A549 (cell line): ENCODE data around the gene PBRM1. TPM values are rescaled to one million over a fixed set of nuclear protein-coding genes. Genes with fewer than 3 reads are reported as not detected.

ENCODE experiments used
- ATAC-seq, 2 experiments: fragments of 200-7000 bp in 1 of 2; fragments of >200 bp in 1 of 2; cut with Nextera tagmentation in 1 of 2; cut with Tn5 transposase in 1 of 2; 3 replicates each; pipeline versions ENCODE4 v1.8.0 to v1.9.1; 2018 to 2020; ENCODE audit warnings: mild to moderate bottlenecking in 1 of 2, moderate library complexity in 1 of 2
- CTCF ChIA-PET: fragments of 300-600 bp; sonication (Branson Sonifier 250); formaldehyde crosslinking; extraction: SDS; loops from one replicate; lab custom pipeline; 2021; ENCODE audit warnings: antibody characterized with exemption, inconsistent platforms; lab: Yijun Ruan, JAX
- POLR2A ChIA-PET: fragments of 350-600 bp; formaldehyde crosslinking; extraction: SDS; loops from one replicate; lab custom pipeline; 2021; ENCODE audit warnings: antibody characterized with exemption, inconsistent platforms; lab: Yijun Ruan, JAX
- DNase-seq, 2 experiments: peaks; one replicate each; pipeline versions ENCODE4 v3.0.0 to v3.0.0-alpha.2; 2011 to 2016; ENCODE audit warnings: low read depth in 1 of 2, low spot score in 1 of 2
- FAIRE-seq: peaks from 2 replicates; lab custom pipeline; 2011; peaks lifted over from hg19 to GRCh38; lab: Jason Lieb, UNC
- H3K27ac ChIP-seq, 2 experiments: fragments of >200 bp; sonication (Bioruptor Twin); formaldehyde crosslinking; 3 replicates each; pipeline ENCODE4 v1.5.1; 2016 to 2017
- H3K4me1 ChIP-seq: fragments of >200 bp; sonication (Bioruptor Twin); formaldehyde crosslinking; 3 replicates; pipeline ENCODE4 v1.6.1; 2016
- H3K4me2 ChIP-seq: fragments of >200 bp; sonication (Bioruptor Twin); formaldehyde crosslinking; 3 replicates; pipeline ENCODE4 v1.6.1; 2016
- H3K4me3 ChIP-seq: fragments of >200 bp; sonication (Bioruptor Twin); formaldehyde crosslinking; 3 replicates; pipeline ENCODE4 v1.5.1; 2016
- H3K9me3 ChIP-seq: fragments of >200 bp; sonication (Bioruptor Twin); formaldehyde crosslinking; 3 replicates; pipeline ENCODE4 v1.6.1; 2016
- CBX2 ChIP-seq: fragments of 200-600 bp; sonication (generic); IDR thresholded peaks from 2 replicates; pipeline ENCODE4 v1.6.1; 2016; ENCODE audit warnings: low read depth, mild to moderate bottlenecking, borderline replicate concordance
- CHD2 ChIP-seq: fragments of 150-350 bp; IDR thresholded peaks from 2 replicates; pipeline ENCODE4 v1.6.1; 2014; ENCODE audit warnings: low read length; ENCODE audit not compliant: partially characterized antibody
- CHD4 ChIP-seq: fragments of 200-600 bp; sonication (generic); IDR thresholded peaks from 2 replicates; pipeline ENCODE4 v1.6.1; 2016; ENCODE audit warnings: antibody characterized with exemption, mild to moderate bottlenecking, borderline replicate concordance
- EHF ChIP-seq: fragments of 250-450 bp; sonication (Bioruptor Pico); IDR thresholded peaks from 2 replicates; pipeline ENCODE4 v1.5.0; 2020; ENCODE audit warnings: mild to moderate bottlenecking
- EHMT2 ChIP-seq: fragments of 200-600 bp; sonication (generic); IDR thresholded peaks from 2 replicates; pipeline ENCODE4 v1.6.1; 2016; ENCODE audit warnings: antibody characterized with exemption, low read depth, mild to moderate bottlenecking, moderate library complexity
- FOSL2 ChIP-seq, 2 experiments: fragments of 450-650 bp in 1 of 2; fragments of >200 bp in 1 of 2; sonication (Bioruptor Twin) in 1 of 2; formaldehyde crosslinking; IDR thresholded peaks; 2 replicates each; pipeline versions ENCODE4 v1.5.0 to v1.6.1; 2016 to 2020; ENCODE audit warnings: mild to moderate bottlenecking in 1 of 2, moderate library complexity in 1 of 2
- GATA3 ChIP-seq: IDR thresholded peaks from 2 replicates; pipeline ENCODE4 v1.6.1; 2012; ENCODE audit warnings: borderline replicate concordance
- HDAC2 ChIP-seq: fragments of 200-600 bp; sonication (generic); IDR thresholded peaks from 2 replicates; pipeline ENCODE4 v1.6.1; 2016
- HMGXB4 ChIP-seq: fragments of 250-450 bp; sonication (Bioruptor Pico); IDR thresholded peaks from 2 replicates; pipeline ENCODE4 v1.5.0; 2021; ENCODE audit warnings: mild to moderate bottlenecking, moderate library complexity, borderline replicate concordance
- HOXA7 ChIP-seq: fragments of 250-450 bp; sonication (Bioruptor Pico); IDR thresholded peaks from 2 replicates; pipeline ENCODE4 v1.5.0; 2020; ENCODE audit warnings: mild to moderate bottlenecking, moderate library complexity
- JUN ChIP-seq, 2 experiments: fragments of >200 bp; sonication (Bioruptor Twin); formaldehyde crosslinking; IDR thresholded peaks; 2 replicates in 1 of 2; 3 replicates in 1 of 2; pipeline ENCODE4 v1.6.1; 2016 to 2017
- KDM1A ChIP-seq: fragments of 200-600 bp; sonication (generic); IDR thresholded peaks from 2 replicates; pipeline ENCODE4 v1.6.1; 2016; ENCODE audit warnings: low read depth, mild to moderate bottlenecking
- KDM5A ChIP-seq: fragments of 200-600 bp; sonication (generic); IDR thresholded peaks from 2 replicates; pipeline ENCODE4 v1.6.1; 2016; ENCODE audit warnings: antibody characterized with exemption, mild to moderate bottlenecking
- POLR2AphosphoS2 ChIP-seq: conservative IDR thresholded peaks from 2 replicates; pipeline ENCODE4 v1.6.1; 2012; ENCODE audit warnings: low read length, improper control_type of control experiment, inconsistent platforms
- REST ChIP-seq: fragments of 200-600 bp; sonication (generic); IDR thresholded peaks from 2 replicates; pipeline ENCODE4 v1.6.1; 2016; ENCODE audit warnings: antibody characterized with exemption, mild to moderate bottlenecking, moderate library complexity
- RNF2 ChIP-seq: fragments of 200-600 bp; sonication (generic); IDR thresholded peaks from 2 replicates; pipeline ENCODE4 v1.6.1; 2016; ENCODE audit warnings: low read depth, mild to moderate bottlenecking, antibody characterized with exemption, moderate library complexity, borderline replicate concordance
- ZFP36 ChIP-seq: fragments of 450-650 bp; IDR thresholded peaks from 2 replicates; pipeline ENCODE4 v1.6.1; 2014; ENCODE audit warnings: borderline replicate concordance; ENCODE audit not compliant: partially characterized antibody
- WGBS: methylation state at CpG from one replicate; pipeline ENCODE4 v1.1.6; 2017; ENCODE audit errors: missing lambda C conversion rate; 5-methylcytosine and 5-hydroxymethylcytosine counted together
- polyA plus RNA-seq, 4 experiments: library from polyadenylated mRNA; depleted of rRNA in 3 of 4; stranded (reverse); fragments of >200 nt; fragmentation: RNase III in 1 of 4; extraction: RNeasy Plus Mini Kit Qiagen cat#74134 plus additional on column Dnase treatment in 1 of 4; gene quantifications; 2 replicates in 3 of 4; 3 replicates in 1 of 4; pipeline ENCODE4 v1.2.3, GENCODE V29; 2011 to 2017
- TF ChIP-seq, protein P1 (sequence below): IDR thresholded peaks from 2 replicates; pipeline ENCODE4 v1.6.1; 2012
- TF ChIP-seq, protein P2 (sequence below): fragments of 150-350 bp; IDR thresholded peaks from 2 replicates; pipeline ENCODE4 v1.6.1; 2014; ENCODE audit warnings: low read depth, mild to moderate bottlenecking, low read length

The PBRM1 gene
- polyA plus RNA-seq, 2 of the 4 experiments (the other 2 are of a cell fraction), result 15.0 to 21.6 TPM

DNA sequence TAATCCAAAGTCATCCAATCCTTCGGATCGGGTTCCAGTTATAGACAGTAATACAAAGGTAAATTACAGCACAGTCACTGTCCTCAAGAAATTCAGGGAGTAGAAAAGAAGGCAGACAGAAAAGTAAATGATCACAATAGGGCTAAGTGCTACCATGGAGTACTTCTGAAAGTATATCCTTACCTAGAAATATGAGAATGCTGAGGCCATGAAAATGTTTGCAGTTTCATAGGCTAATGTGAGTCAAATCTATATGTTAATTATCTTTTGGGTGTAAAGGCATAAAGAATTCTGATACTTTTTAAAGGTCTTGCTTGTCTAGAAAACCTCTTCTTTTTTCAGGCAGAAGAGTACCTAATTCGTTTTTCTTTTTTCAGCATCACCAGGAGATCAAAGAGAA lies 29.8 kb downstream of the PBRM1 start:
- TF ChIP-seq, protein P1, sequence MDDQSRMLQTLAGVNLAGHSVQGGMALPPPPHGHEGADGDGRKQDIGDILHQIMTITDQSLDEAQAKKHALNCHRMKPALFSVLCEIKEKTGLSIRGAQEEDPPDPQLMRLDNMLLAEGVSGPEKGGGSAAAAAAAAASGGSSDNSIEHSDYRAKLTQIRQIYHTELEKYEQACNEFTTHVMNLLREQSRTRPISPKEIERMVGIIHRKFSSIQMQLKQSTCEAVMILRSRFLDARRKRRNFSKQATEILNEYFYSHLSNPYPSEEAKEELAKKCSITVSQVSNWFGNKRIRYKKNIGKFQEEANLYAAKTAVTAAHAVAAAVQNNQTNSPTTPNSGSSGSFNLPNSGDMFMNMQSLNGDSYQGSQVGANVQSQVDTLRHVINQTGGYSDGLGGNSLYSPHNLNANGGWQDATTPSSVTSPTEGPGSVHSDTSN, result no peak
- no peak for TF ChIP-seq EHMT2
- no peak for TF ChIP-seq ZFP36
- no peak for TF ChIP-seq CHD4
- TF ChIP-seq KDM5A, result no peak
- no peak for TF ChIP-seq CBX2
- no peak for TF ChIP-seq KDM1A
- TF ChIP-seq HDAC2, result no peak
- TF ChIP-seq, protein P2, sequence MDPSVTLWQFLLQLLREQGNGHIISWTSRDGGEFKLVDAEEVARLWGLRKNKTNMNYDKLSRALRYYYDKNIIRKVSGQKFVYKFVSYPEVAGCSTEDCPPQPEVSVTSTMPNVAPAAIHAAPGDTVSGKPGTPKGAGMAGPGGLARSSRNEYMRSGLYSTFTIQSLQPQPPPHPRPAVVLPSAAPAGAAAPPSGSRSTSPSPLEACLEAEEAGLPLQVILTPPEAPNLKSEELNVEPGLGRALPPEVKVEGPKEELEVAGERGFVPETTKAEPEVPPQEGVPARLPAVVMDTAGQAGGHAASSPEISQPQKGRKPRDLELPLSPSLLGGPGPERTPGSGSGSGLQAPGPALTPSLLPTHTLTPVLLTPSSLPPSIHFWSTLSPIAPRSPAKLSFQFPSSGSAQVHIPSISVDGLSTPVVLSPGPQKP, result no peak
- TF ChIP-seq HOXA7 (CRISPR knock-in tag), result no peak
- no peak for TF ChIP-seq FOSL2 (IDR thresholded peaks at IDR 0.05)
- no peak for TF ChIP-seq FOSL2 (CRISPR knock-in tag; IDR thresholded peaks at IDR 0.05)
- no peak for TF ChIP-seq EHF (CRISPR knock-in tag)
- TF ChIP-seq JUN (IDR thresholded peaks at IDR 0.05), result no peak
- TF ChIP-seq, all 56 proteins: peak for 0
- no peak overlapping the region for H3K4me2 ChIP-seq
- FAIRE-seq (no peak), DNase-seq (no peak), ATAC-seq (no peak)
- ChIA-PET POLR2A (no interaction called here), CTCF (no interaction called here)
- no peak overlapping the region for H3K4me3 ChIP-seq
- no peaks in the 10 kb centered on the region for H3K9me3 ChIP-seq
- H3K4me1 ChIP-seq, result no peaks in the 10 kb centered on the region
- 98% methylated on average over 3 of the region's 3 CpGs for WGBS
- H3K27ac ChIP-seq, result no peak overlapping the region

DNA sequence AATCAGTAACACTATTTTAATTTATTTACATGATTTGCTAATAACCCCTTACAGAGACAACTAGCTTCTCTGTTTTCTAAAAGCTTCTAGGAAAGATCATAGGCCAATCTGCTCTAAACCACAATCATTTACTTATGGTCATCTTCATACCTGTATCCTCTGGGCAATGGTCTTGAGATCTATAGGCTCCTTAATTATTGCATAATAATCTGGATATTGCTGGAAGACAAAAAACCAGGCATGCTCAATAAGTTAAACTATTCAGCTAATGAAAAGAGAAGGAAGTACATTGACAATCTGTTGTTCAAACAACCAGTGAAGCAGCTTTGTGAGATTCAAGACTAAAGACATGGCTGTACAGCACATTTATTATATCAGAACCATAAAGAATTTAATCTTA lies 34.1 kb downstream of the PBRM1 start:
- no peak overlapping the region for H3K4me2 ChIP-seq
- H3K9me3 ChIP-seq, result no peaks in the 10 kb centered on the region
- ChIA-PET CTCF (interaction anchor here (0.6 kb wide), 1 partner anchor 90 kb away, joined by 4 read pairs; no protein-coding TSS in a partner anchor), POLR2A (no interaction called here)
- DNase-seq (no peak), ATAC-seq (no peak), FAIRE-seq (no peak)
- no peaks in the 10 kb centered on the region for H3K4me1 ChIP-seq
- no peak overlapping the region for H3K4me3 ChIP-seq
- TF ChIP-seq REST (no peak), GATA3 (no peak), RNF2 (no peak)
- no peak overlapping the region for H3K27ac ChIP-seq

DNA sequence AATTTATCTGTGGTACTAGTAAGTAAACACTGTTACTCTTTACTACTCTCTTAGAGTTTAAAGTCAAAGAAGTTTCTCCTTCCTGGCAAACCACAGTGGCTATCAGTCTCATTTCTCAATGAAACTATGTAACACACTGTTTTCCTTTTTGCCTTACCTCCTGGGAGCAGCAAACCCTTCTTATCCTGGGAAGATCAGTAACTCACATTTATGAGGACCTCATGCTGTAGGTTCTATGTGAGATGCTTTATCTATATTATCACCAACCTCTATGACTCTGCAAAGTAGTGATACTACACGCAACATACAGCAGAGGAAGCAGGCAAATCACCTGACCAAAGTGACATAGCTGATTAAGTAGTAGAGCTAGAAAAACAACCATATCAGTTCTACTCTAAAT lies 35.3 kb downstream of the PBRM1 start:
- Histone ChIP-seq H3K4me3 (no peak overlapping the region), H3K27ac (no peak overlapping the region), H3K9me3 (no peaks in the 10 kb centered on the region), H3K4me2 (no peak overlapping the region), H3K4me1 (no peaks in the 10 kb centered on the region)
- DNase-seq (no peak), FAIRE-seq (no peak), ATAC-seq (no peak)
- 84% methylated on average over 1 of the region's 1 CpG for WGBS
- TF ChIP-seq CHD2 (no peak), HMGXB4 (no peak), POLR2AphosphoS2 (no peak)
- ChIA-PET CTCF (no interaction called here), POLR2A (no interaction called here)
